Testis (tissue), 3 donors: ENCODE measurements around the gene EBF4. TPM values are rescaled to one million over a fixed set of nuclear protein-coding genes. Genes with fewer than 3 reads are reported as not detected.

Experiments used
- DNase-seq: peaks from one replicate; pipeline ENCODE4 v3.0.0-alpha.2; 2019
- H3K27ac ChIP-seq, 2 donors: fragments of 200-600 bp; sonication (generic); one replicate each; pipeline ENCODE4 v1.5.1; 2019
- H3K27me3 ChIP-seq: fragments of 200-600 bp; sonication (generic); one replicate; pipeline ENCODE4 v1.5.1; 2019
- H3K36me3 ChIP-seq: fragments of 200-600 bp; sonication (generic); one replicate; pipeline ENCODE4 v1.5.1; 2017; ENCODE audit warnings: low read depth; ENCODE audit errors: missing control alignments
- H3K4me1 ChIP-seq: fragments of 200-600 bp; sonication (generic); one replicate; pipeline ENCODE4 v1.5.1; 2019
- H3K4me3 ChIP-seq, 2 donors: fragments of 200-600 bp; sonication (generic); one replicate each; pipeline ENCODE4 v1.5.1; 2017 to 2019
- H3K9me3 ChIP-seq: fragments of 200-600 bp; sonication (generic); one replicate; pipeline ENCODE4 v1.5.1; 2017
- POLR2A ChIP-seq: fragments of 450-650 bp; IDR thresholded peaks from one replicate; pipeline ENCODE4 v1.6.1; 2017; ENCODE audit warnings: antibody characterized with exemption, mild to moderate bottlenecking, moderate library complexity
- WGBS, 2 donors: methylation state at CpG; one replicate each; pipeline ENCODE4 v1.1.5; 2018; 5-methylcytosine and 5-hydroxymethylcytosine counted together
- intact Hi-C: fragments of 100-400 bp; cut with DNase I; formaldehyde crosslinking; loops from one replicate; pipeline ENCODE4 v1.15.1; 2023; ENCODE audit warnings: low total_unique reads
- polyA plus RNA-seq: library from polyadenylated mRNA; stranded (reverse); fragments of 350-450 nt; fragmentation: Illumina TruSeq; extraction: RNeasy Lipid Tissue Mini Kit (QIAGEN cat#74804); gene quantifications from one replicate; pipeline ENCODE4 v1.2.3, GENCODE V29; 2014; ENCODE audit warnings: low read depth, low replicate concordance; ENCODE audit not compliant: insufficient read depth
- total RNA-seq, 2 donors: library from RNA; depleted of rRNA; stranded (reverse); fragments of >200 nt; gene quantifications; one replicate each; pipeline ENCODE4 v1.2.3, GENCODE V29; 2016
- TF ChIP-seq, protein P1 (sequence below), 3 experiments: fragments of 450-650 bp in 2 of 3; fragments of 200-600 bp in 1 of 3; sonication (generic) in 1 of 3; IDR thresholded peaks; one replicate each; pipeline ENCODE4 v1.5.1; 2016 to 2019; ENCODE audit warnings: antibody characterized with exemption in 3 of 3, mild to moderate bottlenecking in 2 of 3, moderate library complexity in 1 of 3

The EBF4 gene
- total and polyA plus RNA-seq, 3 donors from 2014 or later: 6.1 to 14.2 (median 7.4) TPM

DNA sequence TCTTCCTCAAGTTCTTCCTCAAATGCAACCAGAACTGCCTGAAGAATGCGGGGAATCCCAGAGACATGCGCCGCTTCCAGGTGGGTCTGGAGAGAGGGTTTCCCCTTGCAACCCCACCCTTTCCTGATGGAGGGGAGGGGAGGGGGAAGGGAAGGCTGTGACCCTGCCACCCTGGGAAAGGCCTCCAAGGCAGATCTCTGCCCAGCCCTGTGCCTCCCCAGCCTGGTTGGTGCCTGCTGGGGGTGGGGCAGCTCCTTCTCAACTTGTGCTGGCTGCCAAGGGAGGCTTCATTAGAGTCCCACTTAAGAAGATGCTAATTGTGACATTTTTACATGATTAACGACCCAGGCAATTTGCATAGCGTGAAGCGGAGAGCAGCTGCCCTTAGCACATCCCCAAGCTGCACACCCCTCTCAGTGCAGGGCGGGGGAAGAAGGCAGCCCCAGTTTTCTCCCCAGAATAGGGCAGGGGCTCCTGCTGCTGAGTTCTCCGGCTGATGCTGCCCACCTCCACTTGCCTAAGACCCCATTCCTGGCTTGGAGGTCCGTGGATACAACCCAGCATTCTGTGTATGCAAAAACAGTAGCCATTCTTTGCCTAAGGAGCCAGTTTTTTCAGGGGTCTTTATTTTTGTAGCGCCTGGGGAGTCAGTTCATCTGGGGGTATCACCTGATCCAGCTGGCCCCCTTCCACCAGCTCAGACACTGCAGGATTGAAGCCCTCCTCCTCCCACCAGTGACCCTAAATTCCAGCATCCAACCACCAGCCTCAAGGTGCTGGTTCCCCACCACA is 56.2 kb downstream of the EBF4 start:
- WGBS, 2 donors: 40 to 52% methylated on average over 10 of the region's 10 CpGs
- no peak for DNase-seq

DNA sequence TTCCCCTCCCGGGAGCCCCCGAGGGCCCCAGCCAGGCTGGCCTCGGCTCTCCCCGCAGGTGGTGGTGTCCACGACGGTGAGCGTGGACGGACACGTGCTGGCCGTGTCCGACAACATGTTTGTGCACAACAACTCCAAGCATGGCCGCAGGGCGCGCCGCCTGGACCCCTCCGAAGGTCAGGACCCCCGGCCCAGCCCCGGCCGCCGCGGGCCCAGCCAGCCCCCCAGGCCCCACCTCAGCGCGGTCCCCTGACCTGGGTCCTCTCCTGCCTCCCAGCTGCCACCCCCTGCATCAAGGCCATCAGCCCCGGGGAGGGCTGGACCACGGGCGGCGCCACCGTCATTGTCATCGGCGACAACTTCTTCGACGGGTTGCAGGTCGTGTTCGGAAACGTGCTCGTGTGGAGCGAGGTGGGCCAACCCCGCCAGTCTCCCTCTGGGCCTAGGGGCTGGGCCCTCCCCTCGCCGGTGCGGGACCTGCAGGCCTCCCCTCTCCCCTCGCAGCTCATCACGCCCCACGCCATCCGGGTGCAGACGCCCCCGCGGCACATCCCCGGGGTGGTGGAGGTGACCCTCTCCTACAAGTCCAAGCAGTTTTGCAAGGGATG is 56.9 kb downstream of the EBF4 start:
- H3K4me1 ChIP-seq: peaks cover 7% of the 10 kb centered on the region
- H3K4me3 ChIP-seq: no peak overlapping the region
- no peak overlapping the region for H3K27ac ChIP-seq
- H3K9me3 ChIP-seq: no peaks in the 10 kb centered on the region
- intact Hi-C loops: no loop called here
- 41 to 54% methylated on average over 12 to 47 of the region's 49 CpGs for WGBS, 2 donors
- no peak for TF ChIP-seq POLR2A
- TF ChIP-seq, protein P1, sequence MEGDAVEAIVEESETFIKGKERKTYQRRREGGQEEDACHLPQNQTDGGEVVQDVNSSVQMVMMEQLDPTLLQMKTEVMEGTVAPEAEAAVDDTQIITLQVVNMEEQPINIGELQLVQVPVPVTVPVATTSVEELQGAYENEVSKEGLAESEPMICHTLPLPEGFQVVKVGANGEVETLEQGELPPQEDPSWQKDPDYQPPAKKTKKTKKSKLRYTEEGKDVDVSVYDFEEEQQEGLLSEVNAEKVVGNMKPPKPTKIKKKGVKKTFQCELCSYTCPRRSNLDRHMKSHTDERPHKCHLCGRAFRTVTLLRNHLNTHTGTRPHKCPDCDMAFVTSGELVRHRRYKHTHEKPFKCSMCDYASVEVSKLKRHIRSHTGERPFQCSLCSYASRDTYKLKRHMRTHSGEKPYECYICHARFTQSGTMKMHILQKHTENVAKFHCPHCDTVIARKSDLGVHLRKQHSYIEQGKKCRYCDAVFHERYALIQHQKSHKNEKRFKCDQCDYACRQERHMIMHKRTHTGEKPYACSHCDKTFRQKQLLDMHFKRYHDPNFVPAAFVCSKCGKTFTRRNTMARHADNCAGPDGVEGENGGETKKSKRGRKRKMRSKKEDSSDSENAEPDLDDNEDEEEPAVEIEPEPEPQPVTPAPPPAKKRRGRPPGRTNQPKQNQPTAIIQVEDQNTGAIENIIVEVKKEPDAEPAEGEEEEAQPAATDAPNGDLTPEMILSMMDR (IDR thresholded peaks at IDR 0.05): no peak
- no peaks in the 10 kb centered on the region for H3K27me3 ChIP-seq
- no peak for DNase-seq
- H3K36me3 ChIP-seq: no peaks in the 10 kb centered on the region

More for the DNA sequence above, 56.2 kb downstream of the EBF4 start:
- no peak overlapping the region for H3K27ac ChIP-seq
- H3K36me3 ChIP-seq: no peaks in the 10 kb centered on the region
- TF ChIP-seq, protein P1 (IDR thresholded peaks at IDR 0.05): no peak
- TF ChIP-seq POLR2A: no peak
- no peak overlapping the region for H3K4me3 ChIP-seq
- intact Hi-C loops: no loop called here
- peaks cover 7% of the 10 kb centered on the region for H3K4me1 ChIP-seq
- H3K27me3 ChIP-seq: no peaks in the 10 kb centered on the region
- H3K9me3 ChIP-seq: no peaks in the 10 kb centered on the region

DNA sequence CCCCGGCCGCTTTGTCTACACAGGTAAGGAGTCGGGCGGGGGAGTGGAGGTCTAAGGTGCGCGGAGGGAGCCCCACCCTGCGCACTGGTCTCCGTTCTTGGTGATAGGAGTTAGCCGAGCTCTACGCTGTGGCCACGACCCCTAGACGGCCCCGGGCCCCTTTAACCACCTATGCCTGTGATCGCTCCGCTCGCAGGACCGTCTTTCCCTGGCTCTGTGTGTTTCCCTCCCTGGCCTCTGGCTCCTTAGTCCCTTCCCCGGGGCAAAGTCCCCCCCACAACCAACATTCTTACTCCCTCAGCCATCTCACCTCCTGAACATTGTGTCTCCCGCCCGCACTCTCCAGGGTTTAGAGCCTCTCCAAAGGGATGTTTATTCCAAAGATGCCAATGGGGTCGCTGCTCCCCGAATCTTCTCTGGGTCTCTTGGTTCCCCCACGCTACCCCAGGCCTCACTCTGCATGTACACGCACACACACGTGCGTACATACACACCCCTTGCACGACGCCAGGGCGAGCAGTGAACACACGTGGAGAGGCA is 57.4 kb downstream of the EBF4 start:
- no peak for DNase-seq
- peaks cover 7% of the 10 kb centered on the region for H3K4me1 ChIP-seq
- H3K27ac ChIP-seq: no peak overlapping the region
- WGBS, 2 donors: 34 to 40% methylated on average over 23 to 30 of the region's 30 CpGs
- H3K27me3 ChIP-seq: no peaks in the 10 kb centered on the region
- H3K4me3 ChIP-seq: no peak overlapping the region
- TF ChIP-seq, protein P1 (IDR thresholded peaks at IDR 0.05): no peak
- no peak for TF ChIP-seq POLR2A
- H3K36me3 ChIP-seq: no peaks in the 10 kb centered on the region
- no peaks in the 10 kb centered on the region for H3K9me3 ChIP-seq
- intact Hi-C loops: no loop called here

DNA sequence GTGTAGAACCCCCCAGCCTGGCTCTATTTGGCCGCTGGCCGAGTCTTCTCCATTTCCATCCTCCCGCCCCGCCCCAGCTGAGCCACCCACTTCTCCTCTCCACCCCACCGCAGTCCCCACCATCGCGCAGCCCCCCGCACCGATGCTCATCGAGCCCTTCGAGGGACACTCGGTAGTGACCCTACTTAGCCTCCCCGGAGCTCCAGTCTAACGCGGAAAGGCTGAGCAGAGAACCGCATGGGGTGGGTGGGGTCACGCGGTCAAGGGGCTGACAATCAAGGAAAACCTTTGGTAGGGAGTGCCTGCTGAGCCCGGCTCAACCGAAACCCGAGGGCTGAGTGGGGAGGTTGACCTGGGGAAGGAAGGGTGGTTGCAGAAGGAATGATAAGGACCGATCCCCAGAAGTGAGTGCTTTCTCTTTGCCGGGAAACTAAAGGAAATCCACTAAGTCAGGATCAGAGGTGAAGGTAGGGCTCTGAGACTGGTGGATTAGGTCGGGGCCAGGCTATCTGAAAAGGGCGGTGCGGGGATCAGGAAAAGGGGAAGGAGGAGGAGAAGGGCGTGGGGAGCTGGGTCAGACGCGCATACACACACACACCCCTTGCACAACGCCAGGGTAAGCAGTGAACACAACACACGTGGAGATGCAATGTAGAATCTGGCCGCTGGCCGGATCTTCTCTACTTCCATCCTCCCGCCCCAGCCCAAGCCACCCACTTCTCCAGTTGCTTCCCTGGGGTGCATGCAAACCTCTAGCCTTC is 58.1 kb downstream of the EBF4 start:
- DNase-seq: peak; percentile 51
- intact Hi-C loops: no loop called here

More for the DNA sequence above, 58.1 kb downstream of the EBF4 start:
- H3K27me3 ChIP-seq: no peaks in the 10 kb centered on the region
- 17 to 19% methylated on average over 32 to 34 of the region's 34 CpGs for WGBS, 2 donors
- no peak for TF ChIP-seq POLR2A
- TF ChIP-seq, protein P1 (IDR thresholded peaks at IDR 0.05): no peak
- no peak overlapping the region for H3K27ac ChIP-seq
- H3K4me1 ChIP-seq: peaks cover 7% of the 10 kb centered on the region
- no peak overlapping the region for H3K4me3 ChIP-seq
- H3K9me3 ChIP-seq: no peaks in the 10 kb centered on the region
- H3K36me3 ChIP-seq: no peaks in the 10 kb centered on the region
